A549 (cell line): ENCODE results near the gene ATF7IP2. TPM values are rescaled to one million over a fixed set of nuclear protein-coding genes. Genes with fewer than 3 reads are reported as not detected.

Experiments used
- ATAC-seq, 2 experiments: fragments of 200-7000 bp in 1 of 2; fragments of >200 bp in 1 of 2; cut with Nextera tagmentation in 1 of 2; cut with Tn5 transposase in 1 of 2; 3 replicates each; pipeline versions ENCODE4 v1.8.0 to v1.9.1; 2018 to 2020; ENCODE audit warnings: mild to moderate bottlenecking in 1 of 2, moderate library complexity in 1 of 2
- CTCF ChIA-PET: fragments of 300-600 bp; sonication (Branson Sonifier 250); formaldehyde crosslinking; extraction: SDS; loops from one replicate; lab custom pipeline; 2021; ENCODE audit warnings: antibody characterized with exemption, inconsistent platforms; lab: Yijun Ruan, JAX
- POLR2A ChIA-PET: fragments of 350-600 bp; formaldehyde crosslinking; extraction: SDS; loops from one replicate; lab custom pipeline; 2021; ENCODE audit warnings: antibody characterized with exemption, inconsistent platforms; lab: Yijun Ruan, JAX
- DNase-seq, 2 experiments: peaks; one replicate each; pipeline versions ENCODE4 v3.0.0 to v3.0.0-alpha.2; 2011 to 2016; ENCODE audit warnings: low read depth in 1 of 2, low spot score in 1 of 2
- FAIRE-seq: peaks from 2 replicates; lab custom pipeline; 2011; peaks lifted over from hg19 to GRCh38; lab: Jason Lieb, UNC
- H3K27ac ChIP-seq, 2 experiments: fragments of >200 bp; sonication (Bioruptor Twin); formaldehyde crosslinking; 3 replicates each; pipeline ENCODE4 v1.5.1; 2016 to 2017
- H3K4me1 ChIP-seq: fragments of >200 bp; sonication (Bioruptor Twin); formaldehyde crosslinking; 3 replicates; pipeline ENCODE4 v1.6.1; 2016
- H3K4me2 ChIP-seq: fragments of >200 bp; sonication (Bioruptor Twin); formaldehyde crosslinking; 3 replicates; pipeline ENCODE4 v1.6.1; 2016
- H3K4me3 ChIP-seq: fragments of >200 bp; sonication (Bioruptor Twin); formaldehyde crosslinking; 3 replicates; pipeline ENCODE4 v1.5.1; 2016
- H3K9me3 ChIP-seq: fragments of >200 bp; sonication (Bioruptor Twin); formaldehyde crosslinking; 3 replicates; pipeline ENCODE4 v1.6.1; 2016
- CBX2 ChIP-seq: fragments of 200-600 bp; sonication (generic); IDR thresholded peaks from 2 replicates; pipeline ENCODE4 v1.6.1; 2016; ENCODE audit warnings: low read depth, mild to moderate bottlenecking, borderline replicate concordance
- CBX8 ChIP-seq: fragments of 200-600 bp; sonication (generic); IDR thresholded peaks from 2 replicates; pipeline ENCODE4 v1.6.1; 2016
- CHD2 ChIP-seq: fragments of 150-350 bp; IDR thresholded peaks from 2 replicates; pipeline ENCODE4 v1.6.1; 2014; ENCODE audit warnings: low read length; ENCODE audit not compliant: partially characterized antibody
- EHMT2 ChIP-seq: fragments of 200-600 bp; sonication (generic); IDR thresholded peaks from 2 replicates; pipeline ENCODE4 v1.6.1; 2016; ENCODE audit warnings: antibody characterized with exemption, low read depth, mild to moderate bottlenecking, moderate library complexity
- FOSB ChIP-seq: fragments of 250-450 bp; sonication (Bioruptor Pico); IDR thresholded peaks from 2 replicates; pipeline ENCODE4 v1.5.0; 2020; ENCODE audit warnings: mild to moderate bottlenecking, moderate library complexity
- FOSL2 ChIP-seq, 2 experiments: fragments of 450-650 bp in 1 of 2; fragments of >200 bp in 1 of 2; sonication (Bioruptor Twin) in 1 of 2; formaldehyde crosslinking; IDR thresholded peaks; 2 replicates each; pipeline versions ENCODE4 v1.5.0 to v1.6.1; 2016 to 2020; ENCODE audit warnings: mild to moderate bottlenecking in 1 of 2, moderate library complexity in 1 of 2
- HEYL ChIP-seq: fragments of 250-450 bp; sonication (Bioruptor Pico); IDR thresholded peaks from 2 replicates; pipeline ENCODE4 v1.8.0; 2021; ENCODE audit warnings: mild to moderate bottlenecking, moderate library complexity
- KDM5A ChIP-seq: fragments of 200-600 bp; sonication (generic); IDR thresholded peaks from 2 replicates; pipeline ENCODE4 v1.6.1; 2016; ENCODE audit warnings: antibody characterized with exemption, mild to moderate bottlenecking
- MYC ChIP-seq: IDR thresholded peaks from 2 replicates; pipeline ENCODE4 v1.6.1; 2012; ENCODE audit warnings: mild to moderate bottlenecking, inconsistent platforms, low read length, improper control_type of control experiment, borderline replicate concordance
- NR3C1 ChIP-seq: fragments of >200 bp; sonication (Bioruptor Twin); formaldehyde crosslinking; IDR thresholded peaks from 3 replicates; pipeline ENCODE4 v1.6.1; 2017
- PHF8 ChIP-seq: fragments of 200-600 bp; sonication (generic); IDR thresholded peaks from 2 replicates; pipeline ENCODE4 v1.6.1; 2016; ENCODE audit warnings: low read depth, mild to moderate bottlenecking, antibody characterized with exemption, moderate library complexity, borderline replicate concordance
- POLR2A ChIP-seq: IDR thresholded peaks from 2 replicates; pipeline ENCODE4 v1.6.1; 2012; ENCODE audit warnings: mild to moderate bottlenecking, low read length
- RAD21 ChIP-seq, 2 experiments: fragments of >200 bp in 1 of 2; sonication (Bioruptor Twin) in 1 of 2; formaldehyde crosslinking in 1 of 2; IDR thresholded peaks in 1 of 2; conservative IDR thresholded peaks in 1 of 2; 2 replicates in 1 of 2; 3 replicates in 1 of 2; pipeline ENCODE4 v1.6.1; 2012 to 2018; ENCODE audit warnings: inconsistent platforms in 1 of 2
- RCOR1 ChIP-seq: fragments of 150-350 bp; IDR thresholded peaks from 2 replicates; pipeline ENCODE4 v1.6.1; 2014; ENCODE audit warnings: antibody characterized with exemption, low read length, low read depth
- RNF2 ChIP-seq: fragments of 200-600 bp; sonication (generic); IDR thresholded peaks from 2 replicates; pipeline ENCODE4 v1.6.1; 2016; ENCODE audit warnings: low read depth, mild to moderate bottlenecking, antibody characterized with exemption, moderate library complexity, borderline replicate concordance
- TFCP2L1 ChIP-seq: fragments of 250-450 bp; sonication (Bioruptor Pico); IDR thresholded peaks from 2 replicates; pipeline ENCODE4 v1.5.0; 2021; ENCODE audit warnings: mild to moderate bottlenecking
- TP53 ChIP-seq: fragments of 250-450 bp; sonication (Bioruptor Pico); IDR thresholded peaks from 2 replicates; pipeline ENCODE4 v1.5.0; 2021; ENCODE audit warnings: mild to moderate bottlenecking, moderate library complexity
- ZC3H11A ChIP-seq: fragments of 450-650 bp; IDR thresholded peaks from 2 replicates; pipeline ENCODE4 v1.6.1; 2014; ENCODE audit warnings: antibody characterized with exemption, mild to moderate bottlenecking
- WGBS: methylation state at CpG from one replicate; pipeline ENCODE4 v1.1.6; 2017; ENCODE audit errors: missing lambda C conversion rate; 5-methylcytosine and 5-hydroxymethylcytosine counted together
- polyA plus RNA-seq, 4 experiments: library from polyadenylated mRNA; depleted of rRNA in 3 of 4; stranded (reverse); fragments of >200 nt; fragmentation: RNase III in 1 of 4; extraction: RNeasy Plus Mini Kit Qiagen cat#74134 plus additional on column Dnase treatment in 1 of 4; gene quantifications; 2 replicates in 3 of 4; 3 replicates in 1 of 4; pipeline ENCODE4 v1.2.3, GENCODE V29; 2011 to 2017
- TF ChIP-seq, protein P1 (sequence below): fragments of >200 bp; sonication (Bioruptor Twin); formaldehyde crosslinking; IDR thresholded peaks from 3 replicates; pipeline ENCODE4 v1.5.1; 2016
- TF ChIP-seq, protein P2 (sequence below): IDR thresholded peaks from 2 replicates; pipeline ENCODE4 v1.6.1; 2012
- TF ChIP-seq, protein P3 (sequence below): fragments of 250-450 bp; sonication (Bioruptor Pico); IDR thresholded peaks from 2 replicates; pipeline ENCODE4 v1.5.0; 2021; ENCODE audit warnings: mild to moderate bottlenecking, moderate library complexity, borderline replicate concordance
- TF ChIP-seq, protein P4 (sequence below): fragments of 200-600 bp; sonication (generic); IDR thresholded peaks from 2 replicates; pipeline ENCODE4 v1.6.1; 2016; ENCODE audit warnings: antibody characterized with exemption, mild to moderate bottlenecking, moderate library complexity
- TF ChIP-seq, protein P5 (sequence below): IDR thresholded peaks from 2 replicates; pipeline ENCODE4 v1.6.1; 2012

The ATF7IP2 gene
- polyA plus RNA-seq, 2 of the 4 experiments (the other 2 are of a cell fraction) = 12.3 to 23.5 TPM

DNA sequence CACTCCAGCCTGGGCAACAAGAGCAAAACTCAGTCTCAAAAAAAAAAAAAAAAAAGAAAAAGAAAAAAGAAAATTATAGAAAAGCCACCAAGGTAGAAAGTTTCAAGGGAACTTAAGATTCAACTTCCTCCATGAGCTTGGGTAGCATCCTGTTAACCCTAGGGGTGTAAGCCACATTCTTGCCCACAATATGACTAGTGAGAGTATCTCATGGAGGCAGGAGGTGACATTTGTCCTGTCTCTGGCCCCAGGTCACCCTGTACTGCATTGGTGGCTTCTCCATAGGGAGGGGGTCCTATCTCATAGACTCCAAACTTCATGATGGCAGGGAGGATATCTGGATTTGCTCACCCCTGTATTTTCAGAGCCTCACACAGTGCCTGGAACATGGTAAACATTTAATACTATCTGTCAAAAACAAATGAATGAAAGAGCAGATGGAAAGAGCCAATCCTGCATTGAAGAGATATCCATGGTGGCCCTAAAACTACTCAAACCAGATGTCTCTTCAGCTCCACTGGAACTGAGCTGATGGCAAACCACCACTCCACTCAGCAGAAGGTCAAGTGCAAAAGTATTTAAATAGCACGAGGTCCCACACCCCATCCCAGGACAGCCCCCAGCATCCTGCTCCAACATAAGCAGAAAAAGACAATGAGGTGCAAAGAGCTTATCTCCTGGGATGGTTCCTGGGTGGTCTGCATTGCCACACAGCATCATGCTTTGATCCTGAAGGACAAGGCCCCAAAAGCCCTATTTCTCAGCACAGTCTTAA lies 144.2 kb downstream of the ATF7IP2 start (continued):
- TF ChIP-seq, protein P1, sequence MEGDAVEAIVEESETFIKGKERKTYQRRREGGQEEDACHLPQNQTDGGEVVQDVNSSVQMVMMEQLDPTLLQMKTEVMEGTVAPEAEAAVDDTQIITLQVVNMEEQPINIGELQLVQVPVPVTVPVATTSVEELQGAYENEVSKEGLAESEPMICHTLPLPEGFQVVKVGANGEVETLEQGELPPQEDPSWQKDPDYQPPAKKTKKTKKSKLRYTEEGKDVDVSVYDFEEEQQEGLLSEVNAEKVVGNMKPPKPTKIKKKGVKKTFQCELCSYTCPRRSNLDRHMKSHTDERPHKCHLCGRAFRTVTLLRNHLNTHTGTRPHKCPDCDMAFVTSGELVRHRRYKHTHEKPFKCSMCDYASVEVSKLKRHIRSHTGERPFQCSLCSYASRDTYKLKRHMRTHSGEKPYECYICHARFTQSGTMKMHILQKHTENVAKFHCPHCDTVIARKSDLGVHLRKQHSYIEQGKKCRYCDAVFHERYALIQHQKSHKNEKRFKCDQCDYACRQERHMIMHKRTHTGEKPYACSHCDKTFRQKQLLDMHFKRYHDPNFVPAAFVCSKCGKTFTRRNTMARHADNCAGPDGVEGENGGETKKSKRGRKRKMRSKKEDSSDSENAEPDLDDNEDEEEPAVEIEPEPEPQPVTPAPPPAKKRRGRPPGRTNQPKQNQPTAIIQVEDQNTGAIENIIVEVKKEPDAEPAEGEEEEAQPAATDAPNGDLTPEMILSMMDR = no peak
- TF ChIP-seq, protein P2, sequence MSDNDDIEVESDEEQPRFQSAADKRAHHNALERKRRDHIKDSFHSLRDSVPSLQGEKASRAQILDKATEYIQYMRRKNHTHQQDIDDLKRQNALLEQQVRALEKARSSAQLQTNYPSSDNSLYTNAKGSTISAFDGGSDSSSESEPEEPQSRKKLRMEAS = no peak
- TF ChIP-seq POLR2A = no peak
- TF ChIP-seq, protein P3, sequence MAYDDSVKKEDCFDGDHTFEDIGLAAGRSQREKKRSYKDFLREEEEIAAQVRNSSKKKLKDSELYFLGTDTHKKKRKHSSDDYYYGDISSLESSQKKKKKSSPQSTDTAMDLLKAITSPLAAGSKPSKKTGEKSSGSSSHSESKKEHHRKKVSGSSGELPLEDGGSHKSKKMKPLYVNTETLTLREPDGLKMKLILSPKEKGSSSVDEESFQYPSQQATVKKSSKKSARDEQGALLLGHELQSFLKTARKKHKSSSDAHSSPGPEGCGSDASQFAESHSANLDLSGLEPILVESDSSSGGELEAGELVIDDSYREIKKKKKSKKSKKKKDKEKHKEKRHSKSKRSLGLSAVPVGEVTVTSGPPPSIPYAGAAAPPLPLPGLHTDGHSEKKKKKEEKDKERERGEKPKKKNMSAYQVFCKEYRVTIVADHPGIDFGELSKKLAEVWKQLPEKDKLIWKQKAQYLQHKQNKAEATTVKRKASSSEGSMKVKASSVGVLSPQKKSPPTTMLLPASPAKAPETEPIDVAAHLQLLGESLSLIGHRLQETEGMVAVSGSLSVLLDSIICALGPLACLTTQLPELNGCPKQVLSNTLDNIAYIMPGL (CRISPR knock-in tag) = no peak
- TF ChIP-seq, protein P4, sequence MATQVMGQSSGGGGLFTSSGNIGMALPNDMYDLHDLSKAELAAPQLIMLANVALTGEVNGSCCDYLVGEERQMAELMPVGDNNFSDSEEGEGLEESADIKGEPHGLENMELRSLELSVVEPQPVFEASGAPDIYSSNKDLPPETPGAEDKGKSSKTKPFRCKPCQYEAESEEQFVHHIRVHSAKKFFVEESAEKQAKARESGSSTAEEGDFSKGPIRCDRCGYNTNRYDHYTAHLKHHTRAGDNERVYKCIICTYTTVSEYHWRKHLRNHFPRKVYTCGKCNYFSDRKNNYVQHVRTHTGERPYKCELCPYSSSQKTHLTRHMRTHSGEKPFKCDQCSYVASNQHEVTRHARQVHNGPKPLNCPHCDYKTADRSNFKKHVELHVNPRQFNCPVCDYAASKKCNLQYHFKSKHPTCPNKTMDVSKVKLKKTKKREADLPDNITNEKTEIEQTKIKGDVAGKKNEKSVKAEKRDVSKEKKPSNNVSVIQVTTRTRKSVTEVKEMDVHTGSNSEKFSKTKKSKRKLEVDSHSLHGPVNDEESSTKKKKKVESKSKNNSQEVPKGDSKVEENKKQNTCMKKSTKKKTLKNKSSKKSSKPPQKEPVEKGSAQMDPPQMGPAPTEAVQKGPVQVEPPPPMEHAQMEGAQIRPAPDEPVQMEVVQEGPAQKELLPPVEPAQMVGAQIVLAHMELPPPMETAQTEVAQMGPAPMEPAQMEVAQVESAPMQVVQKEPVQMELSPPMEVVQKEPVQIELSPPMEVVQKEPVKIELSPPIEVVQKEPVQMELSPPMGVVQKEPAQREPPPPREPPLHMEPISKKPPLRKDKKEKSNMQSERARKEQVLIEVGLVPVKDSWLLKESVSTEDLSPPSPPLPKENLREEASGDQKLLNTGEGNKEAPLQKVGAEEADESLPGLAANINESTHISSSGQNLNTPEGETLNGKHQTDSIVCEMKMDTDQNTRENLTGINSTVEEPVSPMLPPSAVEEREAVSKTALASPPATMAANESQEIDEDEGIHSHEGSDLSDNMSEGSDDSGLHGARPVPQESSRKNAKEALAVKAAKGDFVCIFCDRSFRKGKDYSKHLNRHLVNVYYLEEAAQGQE = no peak
- no peak for TF ChIP-seq CHD2
- TF ChIP-seq, protein P5, sequence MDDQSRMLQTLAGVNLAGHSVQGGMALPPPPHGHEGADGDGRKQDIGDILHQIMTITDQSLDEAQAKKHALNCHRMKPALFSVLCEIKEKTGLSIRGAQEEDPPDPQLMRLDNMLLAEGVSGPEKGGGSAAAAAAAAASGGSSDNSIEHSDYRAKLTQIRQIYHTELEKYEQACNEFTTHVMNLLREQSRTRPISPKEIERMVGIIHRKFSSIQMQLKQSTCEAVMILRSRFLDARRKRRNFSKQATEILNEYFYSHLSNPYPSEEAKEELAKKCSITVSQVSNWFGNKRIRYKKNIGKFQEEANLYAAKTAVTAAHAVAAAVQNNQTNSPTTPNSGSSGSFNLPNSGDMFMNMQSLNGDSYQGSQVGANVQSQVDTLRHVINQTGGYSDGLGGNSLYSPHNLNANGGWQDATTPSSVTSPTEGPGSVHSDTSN = no peak

DNA sequence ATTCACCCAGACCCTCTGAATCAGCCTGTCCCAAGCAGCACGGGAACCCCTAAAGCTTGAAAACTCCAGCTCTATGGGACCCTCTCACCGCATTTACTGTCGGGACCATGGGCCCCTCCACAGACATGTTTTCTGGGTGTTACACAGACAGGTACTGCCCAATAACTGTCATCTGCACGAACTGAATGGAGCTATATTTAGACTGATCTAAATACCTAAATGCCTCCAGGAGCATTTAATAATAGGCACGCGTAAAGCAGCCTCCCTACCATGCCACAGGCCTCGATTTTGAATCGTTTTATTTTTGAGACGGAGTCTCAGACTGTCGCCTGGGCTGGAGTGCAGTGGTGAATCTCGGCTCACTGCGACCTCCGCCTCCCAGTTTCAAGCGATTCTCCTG lies 144.8 kb downstream of the ATF7IP2 start:
- ATAC-seq (no peak), FAIRE-seq (no peak), DNase-seq (no peak)
- Histone ChIP-seq H3K4me3 (no peak overlapping the region), H3K4me2 (no peak overlapping the region), H3K27ac (no peak overlapping the region), H3K4me1 (0 out of 3 replicates have a peak, but pooled peaks cover 4% of the 10 kb centered on the region), H3K9me3 (no peaks in the 10 kb centered on the region)
- CTCF ChIA-PET = interaction anchor here (0.6 to 2.6 kb wide), 4 partner anchors 10 to 250 kb away, joined by 3 to 13 read pairs (median 4); no protein-coding TSS in a partner anchor
- POLR2A ChIA-PET = interaction anchor here (0.6 kb wide), 1 partner anchor 213 kb away, joined by 3 read pairs; no protein-coding TSS in a partner anchor
- WGBS = 80% methylated on average over 14 of the region's 14 CpGs
- TF ChIP-seq CBX2 = no peak
- TF ChIP-seq, protein P2 = no peak
- no peak for TF ChIP-seq TP53 (CRISPR knock-in tag)
- no peak for TF ChIP-seq KDM5A
- no peak for TF ChIP-seq RCOR1
- TF ChIP-seq RAD21 (conservative IDR thresholded peaks at IDR 0.05 in 1 of 2, IDR thresholded peaks at IDR 0.05 in 1 of 2) = no peak
- no peak for TF ChIP-seq CBX8
- TF ChIP-seq EHMT2 = no peak
- no peak for TF ChIP-seq FOSB (CRISPR knock-in tag)
- TF ChIP-seq, protein P1 = no peak
- no peak for TF ChIP-seq RNF2
- no peak for TF ChIP-seq PHF8
- TF ChIP-seq MYC = no peak
- no peak for TF ChIP-seq NR3C1
- no peak for TF ChIP-seq HEYL (CRISPR knock-in tag)
- TF ChIP-seq TFCP2L1 (CRISPR knock-in tag) = no peak
- TF ChIP-seq FOSL2 (IDR thresholded peaks at IDR 0.05) = no peak
- TF ChIP-seq FOSL2 (CRISPR knock-in tag; IDR thresholded peaks at IDR 0.05) = no peak
- no peak for TF ChIP-seq ZC3H11A
